GM08714 (cell line): ENCODE results near the gene POTEJ.
"Not testable (repeated sequence)": the region's sequence is repeated elsewhere in the genome, so short reads cannot be mapped to it uniquely, and the experiment has no call there.

Experiments used
- H3K4me3 ChIP-seq: fragments of 200-500 bp; sonication (Bioruptor generic); 2 replicates; pipeline ENCODE4 v1.5.1; 2014; ENCODE audit warnings: mild to moderate bottlenecking, low read length, inconsistent platforms

Gene POTEJ

DNA sequence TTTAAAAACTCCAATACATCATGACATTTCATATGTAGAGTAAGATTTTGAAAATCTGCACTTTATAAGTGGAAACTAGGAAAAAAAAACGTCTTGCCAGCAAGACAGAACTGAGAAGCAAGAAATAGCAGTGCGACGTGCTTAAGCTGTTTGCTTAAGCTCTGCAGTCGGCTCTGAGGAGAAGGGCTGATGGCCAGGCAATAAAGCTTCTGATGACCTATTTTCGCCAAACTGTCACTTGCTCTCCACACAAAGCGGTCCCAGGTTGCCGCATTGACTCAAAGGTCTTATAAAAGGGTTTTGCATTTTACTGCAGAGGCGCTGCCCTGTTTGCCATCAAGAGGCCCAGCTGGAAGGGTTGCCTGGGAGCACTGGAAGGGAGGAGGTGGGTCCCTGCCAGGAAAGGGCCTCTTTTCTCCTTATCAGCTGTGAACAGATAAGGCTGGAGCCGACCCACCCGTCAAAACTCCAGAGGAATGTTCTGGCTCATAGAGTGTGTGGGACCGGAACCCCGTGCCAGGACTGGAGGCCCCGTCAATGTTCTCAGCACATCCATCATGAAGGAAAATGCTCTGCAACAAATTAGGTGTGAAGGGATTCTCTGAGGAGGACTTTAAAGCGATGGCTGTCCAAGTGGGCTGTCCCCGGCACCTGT is 9.5 kb upstream of the POTEJ start:
- H3K4me3 ChIP-seq, result not testable (repeated sequence)

DNA sequence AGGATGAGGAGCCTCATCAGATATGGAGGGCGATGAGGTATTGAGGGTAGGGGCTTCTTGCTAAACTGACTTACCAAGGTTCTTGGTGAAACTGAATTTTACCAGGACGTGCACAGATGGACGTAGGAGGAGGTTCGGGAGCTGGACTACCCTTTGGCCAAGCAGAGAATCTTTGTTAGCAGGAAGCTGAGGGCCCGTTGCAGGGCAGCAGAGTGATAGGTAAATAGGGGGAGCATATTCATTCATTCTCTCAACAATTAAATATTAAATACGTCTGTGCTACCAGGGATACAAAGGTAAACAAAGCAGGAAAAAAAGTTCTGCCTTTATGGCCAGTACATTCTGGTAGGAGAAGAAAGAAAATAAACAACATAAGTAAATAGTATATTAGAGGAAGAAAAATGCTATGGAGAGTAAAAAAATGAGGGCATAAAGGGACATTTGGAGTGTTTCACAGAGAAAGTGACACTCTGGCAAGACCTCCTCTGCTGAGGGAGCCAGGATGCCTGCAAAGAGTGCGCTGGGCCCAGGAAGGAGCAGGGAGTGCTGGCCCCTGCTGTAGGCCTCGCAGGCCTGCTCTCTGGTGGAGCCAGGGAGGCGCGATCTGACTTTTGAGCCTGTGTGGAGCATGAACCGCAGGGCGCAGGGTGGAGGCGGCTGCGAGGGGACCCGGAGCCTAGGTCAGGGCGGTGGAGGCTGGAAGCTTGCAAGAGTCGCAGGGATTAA is 2.8 kb upstream of the POTEJ start:
- not testable (repeated sequence) for H3K4me3 ChIP-seq

DNA sequence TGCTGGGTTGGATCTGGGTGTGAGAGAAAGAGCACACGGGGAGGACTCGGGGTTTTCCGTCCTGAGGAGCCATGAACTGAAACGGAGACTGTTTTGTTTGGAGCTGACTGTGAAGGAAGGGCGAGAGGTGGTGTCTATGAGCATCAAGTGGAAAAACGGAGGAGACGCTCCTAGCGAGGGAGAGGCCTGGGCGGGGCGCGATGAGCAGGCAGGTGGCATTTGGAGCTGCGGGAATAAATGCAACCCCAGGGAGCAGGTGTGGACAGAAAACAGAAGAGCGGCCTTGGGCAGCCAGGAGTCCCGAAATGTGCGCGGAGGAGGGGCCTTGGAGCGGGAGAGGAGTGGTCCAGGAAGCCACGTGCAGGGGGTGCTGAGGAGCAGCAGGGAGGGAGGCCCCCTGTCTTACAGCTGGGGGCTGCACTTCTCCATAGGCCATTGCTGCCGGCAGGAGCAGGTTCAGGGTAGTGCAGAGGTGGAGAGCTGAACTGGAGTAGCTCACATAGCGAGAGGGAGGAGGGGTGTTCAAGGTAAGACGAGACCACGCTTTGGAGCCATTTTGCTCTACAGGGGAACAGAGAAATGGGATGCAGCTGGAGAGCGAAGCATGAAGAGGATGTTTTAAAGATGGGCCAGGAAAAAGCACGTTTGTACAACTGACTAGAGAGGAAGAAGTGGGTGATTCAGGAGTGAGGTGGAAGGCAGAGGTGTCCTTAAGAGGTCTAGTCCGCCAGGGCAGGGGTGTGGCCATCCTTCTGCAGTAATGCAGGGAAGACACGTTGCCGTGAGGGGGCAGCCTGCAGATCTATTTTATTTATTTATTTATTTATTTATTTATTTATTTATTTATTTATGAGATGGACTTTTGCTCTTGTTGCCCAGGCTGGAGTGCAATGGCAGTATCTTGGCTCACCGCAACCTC is 2.0 kb upstream of the POTEJ start:
- H3K4me3 ChIP-seq, result not testable (repeated sequence)

DNA sequence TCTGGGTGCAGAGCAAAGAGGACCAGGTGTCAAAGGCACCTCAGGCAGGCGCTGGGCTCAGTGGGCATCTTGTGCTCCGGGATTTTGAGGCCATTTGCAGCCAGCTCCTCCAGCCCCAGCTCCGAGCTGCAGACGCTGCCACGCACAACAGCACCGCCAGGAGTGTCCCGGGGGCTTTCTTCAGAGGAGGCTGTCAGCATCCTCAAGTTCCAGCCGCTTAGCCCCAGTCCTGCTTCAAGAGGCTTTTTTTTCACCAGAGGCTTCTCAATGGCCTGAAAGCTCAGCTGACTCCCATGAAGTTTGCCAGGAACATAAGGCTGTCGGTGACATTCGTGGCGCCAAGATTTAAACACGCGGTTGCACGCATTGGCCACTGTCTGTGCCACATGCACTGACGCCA is 754 bp upstream of the POTEJ start:
- H3K4me3 ChIP-seq, result not testable (repeated sequence)

DNA sequence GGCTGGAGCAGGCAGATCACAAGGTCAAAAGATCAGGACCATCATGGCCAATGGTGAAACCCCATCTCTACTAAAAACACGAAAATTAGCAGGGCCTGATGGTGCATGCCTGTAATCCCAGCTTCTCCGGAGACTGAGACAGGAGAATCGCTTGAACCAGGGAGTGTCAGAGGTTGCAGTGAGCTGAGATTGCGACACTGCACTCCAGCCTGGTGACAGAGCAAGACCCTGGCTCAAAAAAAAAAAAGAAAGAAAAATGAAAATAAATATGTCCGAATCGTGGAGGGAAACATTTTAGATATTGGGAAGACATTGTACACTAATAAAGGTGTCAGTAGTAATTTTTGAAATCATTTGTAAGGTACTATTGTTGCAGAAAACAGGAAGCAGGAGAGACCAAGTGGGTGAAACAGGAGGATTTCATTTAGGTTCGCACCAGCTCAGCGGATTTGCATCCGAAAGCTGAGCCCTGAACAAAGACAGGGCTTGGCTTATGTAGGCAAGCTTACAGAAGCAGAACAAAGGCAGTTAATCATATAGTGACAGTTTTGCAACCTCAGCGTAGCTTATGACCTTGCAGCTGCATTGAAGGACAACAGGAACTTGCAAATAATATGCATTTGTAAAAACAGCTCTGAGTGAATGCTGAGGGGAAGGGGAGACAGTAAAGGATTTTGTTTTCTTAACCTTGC is 17.7 kb downstream of the POTEJ start:
- not testable (repeated sequence) for H3K4me3 ChIP-seq

DNA sequence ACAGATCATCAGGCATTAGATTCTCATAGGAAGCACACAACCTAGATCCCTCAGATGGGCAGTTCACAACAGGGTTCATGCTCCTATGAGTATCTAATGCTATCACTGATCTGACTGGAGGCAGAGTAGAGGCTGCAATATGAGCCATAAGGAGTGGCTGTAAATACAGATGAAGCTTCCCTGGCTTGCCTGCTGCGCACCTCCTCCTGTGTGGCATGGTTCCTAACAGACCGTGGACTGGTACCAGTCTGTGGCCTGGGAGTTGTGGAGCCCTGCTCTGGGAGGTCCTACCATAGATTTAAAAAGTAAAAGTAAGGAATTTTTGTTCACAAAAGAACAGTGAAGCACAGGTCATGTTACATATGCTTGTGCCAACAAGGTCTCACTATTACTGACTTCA is 27.7 kb downstream of the POTEJ start:
- H3K4me3 ChIP-seq, result not testable (repeated sequence)

DNA sequence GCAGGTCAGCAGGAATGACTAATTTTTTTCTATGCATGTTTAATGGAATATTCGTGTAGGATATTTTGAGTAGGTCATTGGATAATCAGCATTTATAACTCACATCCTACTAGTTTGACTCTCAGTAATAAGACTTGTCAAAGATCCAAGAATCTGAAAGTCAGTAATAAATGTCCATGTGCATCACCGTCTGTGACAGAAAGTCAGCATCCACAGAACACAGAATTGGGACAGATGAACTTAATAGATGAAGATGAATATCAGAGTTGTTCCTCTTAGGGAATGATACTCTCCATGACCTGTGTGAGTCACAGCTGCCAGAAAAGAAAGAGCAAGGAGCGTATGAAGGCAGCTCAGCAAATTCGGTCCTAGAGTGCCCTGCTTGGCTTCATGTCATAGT is 30.4 kb downstream of the POTEJ start:
- not testable (repeated sequence) for H3K4me3 ChIP-seq

DNA sequence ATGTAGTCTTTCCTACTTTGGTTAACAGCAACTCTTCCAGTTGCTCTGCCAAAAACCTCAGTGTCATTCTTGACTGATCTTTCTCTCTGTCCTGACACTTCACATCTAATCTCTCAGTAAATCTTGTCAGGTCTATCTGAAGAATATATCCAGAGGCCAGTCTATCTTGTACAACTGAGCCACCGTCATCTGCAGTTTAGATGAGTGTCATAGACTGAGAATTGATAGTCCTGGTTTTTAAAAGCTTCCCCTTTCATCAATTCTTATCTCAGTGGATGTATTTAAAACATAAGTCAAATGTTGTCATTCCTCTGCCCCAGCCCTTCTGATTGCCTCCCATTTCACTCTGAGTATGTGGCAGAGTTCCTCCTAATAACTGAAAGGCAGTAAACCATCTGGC is 38.0 kb downstream of the POTEJ start:
- not testable (repeated sequence) for H3K4me3 ChIP-seq

DNA sequence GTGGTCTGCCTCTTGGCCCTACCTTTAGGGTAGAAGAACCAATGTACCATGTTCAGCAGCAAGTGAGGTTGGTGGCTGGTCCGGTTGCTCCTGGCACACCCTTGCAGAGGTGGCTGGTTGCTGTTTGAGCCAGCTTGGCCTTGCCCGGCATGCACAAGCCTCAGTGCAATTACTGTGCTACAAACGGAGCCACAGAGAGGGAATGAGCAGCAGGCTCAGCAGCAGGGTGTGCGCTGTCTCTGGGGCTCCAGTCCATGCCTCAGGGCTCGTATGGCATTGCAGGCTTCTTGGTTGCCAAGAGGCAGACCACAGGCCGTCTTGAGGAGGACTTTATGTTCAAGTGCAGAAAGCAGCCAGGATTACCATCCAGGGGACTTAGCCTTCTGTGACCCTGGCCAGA is 53.3 kb downstream of the POTEJ start:
- H3K4me3 ChIP-seq, result not testable (repeated sequence)

DNA sequence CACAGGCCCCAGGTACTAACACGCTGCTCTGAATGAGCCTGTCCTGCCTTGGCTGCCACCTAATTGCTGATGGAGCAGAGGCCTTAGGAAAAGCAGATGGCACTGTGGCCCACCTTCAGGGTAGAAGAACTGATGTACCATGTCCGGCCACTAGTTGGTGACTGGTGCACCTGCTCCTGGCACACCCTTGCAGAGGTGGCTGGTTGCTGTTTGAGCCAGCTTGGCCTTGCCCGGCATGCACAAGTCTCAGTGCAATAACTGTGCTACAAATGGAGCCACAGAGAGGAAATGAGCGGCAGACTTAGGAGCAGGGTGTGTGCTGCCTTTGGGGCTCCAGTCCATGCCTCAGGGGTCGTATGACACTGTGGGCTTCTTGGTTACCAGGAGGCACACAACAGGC is 54.4 kb downstream of the POTEJ start:
- not testable (repeated sequence) for H3K4me3 ChIP-seq

DNA sequence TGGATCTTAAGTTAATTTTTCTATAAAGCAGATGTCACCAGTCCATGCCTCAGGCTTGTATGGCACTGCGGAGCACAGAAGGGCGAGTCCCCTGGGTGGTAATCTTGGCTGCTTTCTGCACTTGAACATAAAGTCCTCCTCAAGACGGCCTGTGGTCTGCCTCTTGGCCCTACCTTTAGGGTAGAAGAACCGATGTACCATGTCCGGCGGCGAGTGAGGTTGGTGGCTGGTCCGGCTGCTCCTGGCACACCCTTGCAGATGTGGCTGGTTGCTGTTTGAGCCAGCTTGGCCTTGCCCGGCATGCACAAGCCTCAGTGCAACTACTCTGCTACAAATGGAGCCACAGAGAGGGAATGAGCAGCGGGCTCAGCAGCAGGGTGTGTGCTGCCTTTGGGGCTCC is 56.3 kb downstream of the POTEJ start:
- H3K4me3 ChIP-seq, result not testable (repeated sequence)

DNA sequence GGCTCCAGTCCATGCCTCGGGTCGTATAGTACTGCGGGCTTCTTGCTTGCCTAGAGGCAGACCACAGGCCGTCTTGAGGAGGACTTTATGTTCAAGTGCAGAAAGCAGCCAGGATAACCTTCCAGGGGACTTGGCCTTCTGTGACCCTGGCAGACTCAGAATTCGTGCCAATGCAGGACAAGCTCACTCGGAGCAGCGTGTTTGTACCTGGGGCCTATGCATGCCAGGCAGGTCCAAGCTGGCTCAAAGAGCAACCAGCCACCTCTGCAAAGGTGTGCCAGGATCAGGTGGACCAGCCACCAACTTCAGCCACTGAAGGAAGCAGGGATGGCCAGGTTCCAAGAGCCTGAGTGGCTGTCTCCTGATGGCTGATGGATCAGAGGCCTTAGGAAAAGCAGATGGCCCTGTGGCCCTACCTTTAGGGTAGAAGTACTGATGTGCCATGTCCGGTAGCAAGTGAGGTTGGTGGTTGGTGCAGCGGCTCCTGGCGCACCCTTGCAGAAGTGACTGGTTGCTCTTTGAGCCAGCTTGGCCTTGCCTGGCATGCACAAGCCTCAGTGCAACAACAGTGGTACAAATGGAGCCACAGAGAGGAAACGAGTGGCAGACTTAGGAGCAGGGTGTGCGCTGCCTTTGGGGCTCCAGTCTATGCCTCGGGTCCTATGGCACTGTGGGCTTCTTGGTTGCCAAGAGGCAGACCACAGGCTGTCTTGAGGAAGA is 58.9 kb downstream of the POTEJ start:
- not testable (repeated sequence) for H3K4me3 ChIP-seq

DNA sequence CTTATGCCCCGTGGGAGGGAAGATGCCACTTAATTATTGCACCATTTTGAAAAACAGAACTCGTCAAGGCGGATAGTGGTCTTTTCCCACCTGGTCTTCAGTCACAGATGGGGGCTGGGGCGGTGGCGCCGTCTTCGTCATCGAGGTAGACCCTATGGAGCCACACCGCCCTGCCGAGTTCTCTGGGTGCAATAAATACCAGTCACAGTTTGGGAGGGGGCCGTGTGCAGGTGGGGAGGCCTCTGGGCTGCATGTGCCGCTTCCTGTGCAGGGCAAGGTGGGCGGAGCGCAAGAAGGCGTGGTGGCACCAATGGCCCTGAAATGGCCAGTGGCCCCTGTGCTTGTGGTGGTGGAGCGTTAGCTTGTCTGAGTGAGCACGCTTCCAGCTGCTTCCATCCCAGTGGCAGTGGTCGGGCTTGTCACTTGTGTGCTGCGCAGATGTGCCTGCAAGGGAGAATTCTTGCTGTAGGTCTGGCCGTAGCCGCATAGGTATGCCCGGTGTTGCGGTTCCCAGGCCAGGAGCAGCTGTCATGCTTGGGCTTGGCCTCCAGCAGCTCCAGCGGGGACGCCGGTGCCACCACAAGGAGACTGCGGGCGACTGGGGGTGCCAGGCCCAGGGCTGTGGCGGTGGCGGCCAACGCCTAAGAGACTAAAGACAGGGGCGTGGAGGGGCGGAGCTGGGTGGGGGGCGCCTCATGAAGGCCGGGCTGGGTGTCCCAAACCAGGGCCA is 81.0 kb downstream of the POTEJ start:
- H3K4me3 ChIP-seq, result not testable (repeated sequence)

DNA sequence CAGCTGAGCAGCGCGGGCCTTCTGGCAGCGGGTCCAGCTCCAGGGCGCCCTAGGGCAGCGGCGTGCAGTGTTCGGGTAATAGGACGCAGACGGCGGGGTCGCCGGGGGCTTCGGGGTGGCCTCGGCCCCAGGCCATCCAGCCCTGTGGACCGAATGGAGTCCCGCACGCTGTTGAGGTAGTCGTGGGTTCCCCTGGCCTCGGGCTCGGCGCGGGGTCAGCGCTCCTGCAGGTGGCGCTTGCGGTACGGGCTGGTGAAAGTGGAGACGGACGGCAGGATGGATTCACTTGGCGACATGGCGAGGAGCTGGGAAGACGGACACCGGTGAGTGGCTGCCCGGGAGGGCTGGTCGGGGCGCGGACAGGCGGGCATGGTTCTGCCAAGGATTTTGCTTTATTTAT is 82.2 kb downstream of the POTEJ start:
- H3K4me3 ChIP-seq, result not testable (repeated sequence)

DNA sequence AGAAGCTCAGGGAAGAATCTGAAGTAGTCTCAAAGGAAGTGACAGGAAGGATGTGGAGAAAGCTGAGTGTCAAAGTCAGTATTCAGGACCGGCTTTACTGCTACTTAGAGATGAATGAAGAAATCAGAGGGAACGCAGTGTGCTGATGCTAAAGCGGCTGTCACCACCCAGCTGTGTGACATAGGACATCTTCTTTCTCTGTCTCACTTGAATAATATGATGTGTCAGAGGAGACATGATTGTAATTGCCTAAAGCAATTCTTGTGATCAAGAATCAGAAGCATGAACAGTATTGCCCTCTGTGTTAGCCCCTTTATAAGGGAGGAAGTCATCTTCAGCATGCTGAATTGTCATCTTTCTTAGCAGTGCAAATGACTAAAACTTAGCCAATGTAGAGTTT is 92.0 kb downstream of the POTEJ start:
- not testable (repeated sequence) for H3K4me3 ChIP-seq
